ENCODE results near the gene CDH13.

The CDH13 gene

DNA sequence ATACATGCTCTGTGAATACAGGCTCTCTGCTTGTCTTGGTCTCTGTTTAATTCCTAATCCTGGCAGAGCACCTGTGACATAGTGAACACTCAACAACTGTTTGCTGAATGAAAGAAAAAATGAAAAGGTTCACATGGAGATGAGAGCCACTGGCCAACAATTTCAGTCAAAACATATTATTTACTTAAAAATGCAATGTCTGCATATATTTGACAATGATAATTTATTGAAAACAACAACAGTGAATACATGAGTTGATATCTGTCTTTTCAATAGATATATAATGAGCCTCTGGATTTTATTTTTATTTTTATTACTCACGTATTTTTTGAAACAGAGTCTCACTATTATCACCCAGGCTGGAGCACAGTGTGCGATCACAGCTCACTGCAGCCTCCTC, 136.6 kb downstream of the CDH13 start:
- intact Hi-C loops (cut with micrococcal nuclease), result no loop called here
- H3K27ac Mint-ChIP-seq, result no peak overlapping the region

DNA sequence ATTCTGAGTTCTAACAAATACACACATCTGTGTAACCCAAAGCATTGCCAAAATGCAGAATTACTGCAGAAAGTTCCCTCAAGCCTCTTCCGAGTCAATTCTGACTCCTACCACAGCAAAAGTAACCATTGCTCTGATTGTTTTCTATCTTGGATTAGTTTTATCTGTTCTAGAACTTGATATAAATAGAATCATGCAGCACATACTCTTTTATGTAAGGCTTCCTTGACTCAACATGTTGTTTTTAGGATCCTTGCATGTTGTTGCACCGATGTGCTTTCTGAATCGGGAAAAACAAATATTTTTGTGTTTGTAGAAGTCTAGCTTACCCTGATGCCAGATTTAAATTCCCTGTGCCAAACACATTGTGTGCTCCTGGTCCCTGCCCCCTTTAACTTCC, 140.4 kb downstream of the CDH13 start:
- intact Hi-C loops (cut with micrococcal nuclease), result no loop called here
- Mint-ChIP-seq H3K9me3 (no peaks in the 10 kb centered on the region), H3K4me1 (ENCODE audit: low read depth) (peaks cover 5% of the 10 kb centered on the region), H3K27me3 (peaks cover 6% of the 10 kb centered on the region), H3K4me3 (no peak overlapping the region), H3K36me3 (ENCODE audit: low read depth) (no peaks in the 10 kb centered on the region), H3K27ac (no peak overlapping the region)

More for the DNA sequence above, 136.6 kb downstream of the CDH13 start:
- Mint-ChIP-seq H3K27me3 (peaks cover 1% of the 10 kb centered on the region), H3K4me1 (ENCODE audit: low read depth) (peaks cover 5% of the 10 kb centered on the region), H3K4me3 (no peak overlapping the region), H3K36me3 (ENCODE audit: low read depth) (no peaks in the 10 kb centered on the region), H3K9me3 (no peaks in the 10 kb centered on the region)

DNA sequence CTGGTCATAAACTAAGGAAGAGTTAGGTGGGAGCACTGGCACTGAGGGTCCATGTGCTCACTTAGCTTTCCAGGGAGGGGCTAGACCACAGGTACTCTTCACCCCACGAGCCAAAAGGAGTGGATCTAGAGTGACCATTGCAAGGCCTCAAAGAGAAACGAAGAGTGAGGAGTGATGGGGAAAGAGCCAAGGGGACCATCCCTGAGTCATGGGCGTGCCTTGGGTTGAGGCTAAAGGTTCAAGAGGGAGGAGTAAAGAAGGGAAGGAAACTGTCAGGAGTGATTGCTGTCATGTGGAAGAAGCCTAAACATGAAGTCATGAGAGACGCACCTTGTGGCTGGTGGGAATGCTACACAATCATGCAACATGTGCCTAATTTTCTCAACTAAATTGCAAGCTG, 141.0 kb downstream of the CDH13 start:
- Mint-ChIP-seq H3K27ac (no peak overlapping the region), H3K9me3 (no peaks in the 10 kb centered on the region), H3K36me3 (ENCODE audit: low read depth) (no peaks in the 10 kb centered on the region), H3K27me3 (peaks cover 10% of the 10 kb centered on the region), H3K4me1 (ENCODE audit: low read depth) (no peaks in the 10 kb centered on the region), H3K4me3 (no peak overlapping the region)
- intact Hi-C loops (cut with micrococcal nuclease), result no loop called here

DNA sequence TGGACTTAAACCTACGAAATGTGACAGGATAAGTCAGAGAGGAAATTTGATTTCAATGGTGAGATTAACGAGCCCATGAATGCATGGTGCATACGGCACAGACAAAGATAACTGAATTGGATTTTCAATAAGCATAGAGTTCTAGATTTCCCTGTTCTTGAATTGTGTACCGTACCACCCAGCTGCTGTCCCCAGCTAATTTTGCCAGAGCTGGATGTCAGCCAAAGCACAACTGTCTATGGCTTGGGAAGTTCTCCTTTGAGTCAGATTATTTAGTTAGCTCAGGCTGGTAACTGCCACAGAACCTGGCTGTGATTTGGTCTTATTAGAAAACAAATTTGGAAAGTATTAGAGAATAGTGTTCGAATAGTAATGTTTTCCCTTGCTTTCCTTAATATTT, 143.1 kb downstream of the CDH13 start:
- no peaks in the 10 kb centered on the region for H3K9me3 Mint-ChIP-seq
- intact Hi-C loops (cut with micrococcal nuclease), result no loop called here
- H3K27ac Mint-ChIP-seq, result no peak overlapping the region
- H3K4me3 Mint-ChIP-seq, result no peak overlapping the region
- H3K36me3 Mint-ChIP-seq (ENCODE audit: low read depth), result no peaks in the 10 kb centered on the region
- H3K4me1 Mint-ChIP-seq (ENCODE audit: low read depth), result no peaks in the 10 kb centered on the region
- peaks cover 16% of the 10 kb centered on the region for H3K27me3 Mint-ChIP-seq

DNA sequence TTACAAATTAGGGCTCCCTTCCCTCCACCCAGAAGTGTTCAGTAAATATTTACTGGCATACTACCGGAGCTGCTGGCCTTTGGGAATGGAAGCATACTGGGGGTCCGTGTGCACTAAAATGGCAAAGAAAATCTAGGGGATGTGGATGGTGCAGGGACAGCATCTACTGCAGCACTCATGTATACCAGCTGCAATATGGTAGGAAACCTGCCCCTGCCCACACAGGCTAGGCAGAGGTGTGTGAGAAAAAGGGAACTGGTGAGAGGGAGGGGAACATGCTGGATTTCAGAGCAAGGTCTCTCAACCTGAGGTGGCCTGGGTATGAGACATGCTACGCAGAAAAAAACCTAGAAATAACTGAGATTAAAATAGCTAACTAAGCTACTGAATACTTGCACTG, 145.4 kb downstream of the CDH13 start:
- H3K27ac Mint-ChIP-seq, result no peak overlapping the region
- H3K4me3 Mint-ChIP-seq, result no peak overlapping the region
- H3K27me3 Mint-ChIP-seq, result peaks cover 16% of the 10 kb centered on the region
- intact Hi-C loops (cut with micrococcal nuclease), result no loop called here
- H3K36me3 Mint-ChIP-seq (ENCODE audit: low read depth), result no peaks in the 10 kb centered on the region
- no peaks in the 10 kb centered on the region for H3K9me3 Mint-ChIP-seq
- peaks cover 14% of the 10 kb centered on the region for H3K4me1 Mint-ChIP-seq (ENCODE audit: low read depth)

DNA sequence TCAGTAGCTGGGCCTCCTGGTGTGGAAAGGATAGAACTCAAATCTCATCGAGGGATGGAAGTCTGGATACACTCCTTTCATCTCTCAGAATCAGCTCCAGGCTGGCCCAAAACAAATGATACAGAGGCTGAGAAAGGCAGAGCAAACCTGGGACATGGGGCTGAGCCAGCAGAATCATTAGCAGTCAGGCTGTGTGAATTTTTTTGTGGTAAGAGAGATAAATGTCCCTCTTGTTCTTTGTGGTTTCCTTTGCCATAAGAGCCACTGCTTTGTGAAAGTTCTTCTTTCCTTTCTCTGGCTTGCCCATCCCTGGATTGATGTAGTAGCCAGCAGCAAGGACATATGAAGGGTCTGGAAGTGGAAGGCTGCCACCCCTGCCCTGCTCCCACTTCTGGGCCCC, 146.2 kb downstream of the CDH13 start:
- Mint-ChIP-seq H3K27me3 (peaks cover 17% of the 10 kb centered on the region), H3K9me3 (no peaks in the 10 kb centered on the region)

DNA sequence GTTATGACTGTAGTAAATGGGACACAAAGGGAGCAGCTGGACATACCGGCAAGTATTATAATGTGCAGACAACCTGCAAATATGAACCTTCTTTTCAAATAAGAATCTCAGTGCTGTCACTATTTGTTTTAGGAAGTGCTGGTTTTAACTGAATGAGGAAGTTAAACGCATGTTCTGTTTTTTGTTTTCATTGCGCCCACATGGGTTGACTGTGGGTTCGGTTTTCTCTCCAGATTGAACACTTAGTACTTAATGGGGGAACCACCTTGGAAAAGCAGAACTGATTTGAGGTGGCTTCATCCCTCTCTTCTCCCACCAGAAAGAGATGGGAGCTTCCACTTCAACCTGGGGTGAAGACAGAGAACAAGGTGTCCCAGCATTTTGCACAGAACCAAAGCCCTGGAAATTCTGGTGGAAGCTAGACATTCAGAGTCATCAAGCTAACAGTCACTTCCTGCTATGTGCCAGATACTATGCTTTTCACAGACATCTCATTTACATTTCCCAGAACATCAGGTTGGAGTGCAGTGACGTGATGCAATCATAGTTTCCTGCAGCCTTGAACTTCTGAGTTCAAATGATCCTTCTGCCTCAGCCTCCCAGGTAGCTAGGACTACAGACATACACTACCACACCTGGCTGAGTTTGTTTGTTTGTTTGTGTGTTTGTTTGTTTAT, 149.8 kb downstream of the CDH13 start:
- H3K27ac Mint-ChIP-seq, result no peak overlapping the region
- H3K4me3 Mint-ChIP-seq, result no peak overlapping the region
- H3K4me1 Mint-ChIP-seq (ENCODE audit: low read depth), result peaks cover 18% of the 10 kb centered on the region
- H3K36me3 Mint-ChIP-seq (ENCODE audit: low read depth), result no peaks in the 10 kb centered on the region
- peaks cover 21% of the 10 kb centered on the region for H3K27me3 Mint-ChIP-seq
- peaks cover 5% of the 10 kb centered on the region for H3K9me3 Mint-ChIP-seq
- intact Hi-C loops (cut with micrococcal nuclease), result no loop called here

More for the DNA sequence above, 146.2 kb downstream of the CDH13 start:
- Mint-ChIP-seq H3K27ac (no peak overlapping the region), H3K36me3 (ENCODE audit: low read depth) (no peaks in the 10 kb centered on the region), H3K4me1 (ENCODE audit: low read depth) (peaks cover 14% of the 10 kb centered on the region), H3K4me3 (no peak overlapping the region)
- intact Hi-C loops (cut with micrococcal nuclease), result no loop called here

DNA sequence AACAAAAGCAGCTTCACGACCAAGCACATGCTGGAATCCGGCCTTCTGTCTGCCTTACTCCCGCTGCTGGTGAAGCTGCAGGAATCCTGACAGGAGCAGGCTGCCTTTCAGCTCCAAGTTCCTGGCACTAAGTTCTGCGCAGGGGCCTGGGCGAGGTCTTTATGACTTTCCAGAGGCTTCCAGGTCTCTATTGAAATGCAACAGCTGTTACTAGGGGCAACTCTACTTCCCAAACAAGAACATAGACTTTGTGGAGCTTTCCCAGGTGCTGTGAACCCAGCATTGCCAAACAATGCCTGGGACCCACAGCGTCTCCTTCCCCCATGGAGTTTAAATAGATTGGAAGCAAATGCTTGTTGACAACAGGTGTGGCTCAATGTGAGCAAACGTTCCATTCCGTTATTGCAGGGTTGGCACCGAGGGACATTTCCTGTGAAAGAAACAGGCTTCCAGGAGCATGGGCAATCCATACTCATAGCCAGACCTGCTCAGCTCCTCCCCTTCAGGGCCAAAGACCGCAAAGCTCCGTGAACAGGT, 156.0 kb downstream of the CDH13 start:
- H3K27ac Mint-ChIP-seq, result no peak overlapping the region
- intact Hi-C loops (cut with micrococcal nuclease), result no loop called here
- peaks cover 11% of the 10 kb centered on the region for H3K4me1 Mint-ChIP-seq (ENCODE audit: low read depth)
- no peaks in the 10 kb centered on the region for H3K36me3 Mint-ChIP-seq (ENCODE audit: low read depth)
- peaks cover 7% of the 10 kb centered on the region for H3K27me3 Mint-ChIP-seq
- peaks cover 11% of the 10 kb centered on the region for H3K9me3 Mint-ChIP-seq
- H3K4me3 Mint-ChIP-seq, result no peak overlapping the region

DNA sequence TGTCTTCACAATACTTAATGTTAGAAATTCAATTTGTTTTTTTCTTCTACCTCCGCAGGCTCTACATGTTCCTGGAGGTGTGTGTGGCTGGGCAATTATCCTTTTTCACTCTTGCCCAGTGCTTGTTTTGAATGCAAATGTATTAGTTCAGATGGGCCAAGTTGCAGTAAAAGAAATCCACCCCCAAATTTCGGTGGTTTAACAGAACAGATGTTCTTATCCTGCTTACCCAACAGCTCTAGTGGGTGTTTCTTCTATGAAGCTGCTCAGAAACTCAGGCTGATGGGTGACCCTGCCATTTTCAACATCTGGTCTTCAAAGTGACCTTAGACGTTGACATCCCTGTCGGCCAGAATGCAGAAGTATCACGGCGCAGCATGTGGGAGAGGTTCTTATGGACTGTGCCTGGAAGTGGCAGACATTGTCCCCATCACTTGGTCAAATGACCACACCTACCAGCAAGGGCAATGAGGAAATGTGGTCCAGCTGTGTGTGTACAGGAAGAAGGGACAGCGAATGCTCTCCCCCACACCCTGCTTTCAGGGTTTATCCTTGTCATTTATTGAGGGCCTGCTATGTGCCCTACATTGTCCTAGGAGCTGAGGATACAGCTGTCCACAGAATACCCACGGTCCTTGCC, 157.3 kb downstream of the CDH13 start:
- intact Hi-C loops (cut with micrococcal nuclease), result no loop called here
- no peak overlapping the region for H3K27ac Mint-ChIP-seq
- H3K4me1 Mint-ChIP-seq (ENCODE audit: low read depth), result peaks cover 11% of the 10 kb centered on the region
- no peak overlapping the region for H3K4me3 Mint-ChIP-seq
- peaks cover 7% of the 10 kb centered on the region for H3K27me3 Mint-ChIP-seq
- H3K36me3 Mint-ChIP-seq (ENCODE audit: low read depth), result no peaks in the 10 kb centered on the region
- peaks cover 11% of the 10 kb centered on the region for H3K9me3 Mint-ChIP-seq

DNA sequence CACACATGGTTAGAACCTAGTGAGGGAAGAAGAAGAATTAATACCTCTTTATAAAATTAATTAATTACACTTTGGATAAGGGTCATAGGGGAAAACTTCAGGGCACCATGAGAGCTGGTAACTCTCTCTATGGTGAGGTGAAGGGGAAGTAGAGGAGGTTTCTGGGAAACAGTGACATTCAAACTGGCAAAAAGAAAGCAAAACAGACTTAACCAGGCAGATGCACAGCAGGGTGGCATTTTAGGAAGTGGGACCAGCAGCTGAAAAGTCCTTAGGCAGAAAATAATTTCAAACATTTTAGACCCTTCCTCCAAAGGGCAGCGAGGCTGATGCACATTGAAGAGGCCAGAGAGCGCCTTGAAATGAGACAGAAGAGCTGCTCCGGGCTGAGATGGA, 157.8 kb downstream of the CDH13 start:
- peaks cover 4% of the 10 kb centered on the region for H3K27me3 Mint-ChIP-seq
- peaks cover 11% of the 10 kb centered on the region for H3K4me1 Mint-ChIP-seq (ENCODE audit: low read depth)
- H3K27ac Mint-ChIP-seq, result no peak overlapping the region
- peaks cover 11% of the 10 kb centered on the region for H3K9me3 Mint-ChIP-seq
- intact Hi-C loops (cut with micrococcal nuclease), result no loop called here
- no peaks in the 10 kb centered on the region for H3K36me3 Mint-ChIP-seq (ENCODE audit: low read depth)
- no peak overlapping the region for H3K4me3 Mint-ChIP-seq

DNA sequence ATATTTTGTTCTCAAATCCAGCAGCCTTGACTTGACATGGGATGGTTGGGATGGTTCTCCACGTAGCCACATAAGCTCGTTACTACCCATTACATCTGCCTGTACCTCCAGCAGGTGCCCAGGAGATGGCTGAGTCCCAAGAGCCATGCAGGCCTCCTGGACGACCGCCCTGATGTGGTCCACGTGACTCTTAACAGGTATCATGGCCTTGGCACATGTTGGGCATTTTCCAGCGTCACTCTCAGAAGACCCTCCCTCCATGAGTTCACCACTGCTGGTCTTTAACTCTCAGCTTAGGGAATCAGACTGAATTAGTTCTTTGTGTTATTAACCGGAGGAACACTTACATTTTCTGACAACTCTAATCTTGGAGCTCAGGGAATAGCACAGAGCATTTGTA, 161.5 kb downstream of the CDH13 start:
- Mint-ChIP-seq H3K4me1 (ENCODE audit: low read depth) (no peaks in the 10 kb centered on the region), H3K4me3 (no peak overlapping the region), H3K36me3 (ENCODE audit: low read depth) (no peaks in the 10 kb centered on the region), H3K27ac (no peak overlapping the region), H3K27me3 (no peaks in the 10 kb centered on the region), H3K9me3 (no peaks in the 10 kb centered on the region)
- intact Hi-C loops (cut with micrococcal nuclease), result no loop called here

DNA sequence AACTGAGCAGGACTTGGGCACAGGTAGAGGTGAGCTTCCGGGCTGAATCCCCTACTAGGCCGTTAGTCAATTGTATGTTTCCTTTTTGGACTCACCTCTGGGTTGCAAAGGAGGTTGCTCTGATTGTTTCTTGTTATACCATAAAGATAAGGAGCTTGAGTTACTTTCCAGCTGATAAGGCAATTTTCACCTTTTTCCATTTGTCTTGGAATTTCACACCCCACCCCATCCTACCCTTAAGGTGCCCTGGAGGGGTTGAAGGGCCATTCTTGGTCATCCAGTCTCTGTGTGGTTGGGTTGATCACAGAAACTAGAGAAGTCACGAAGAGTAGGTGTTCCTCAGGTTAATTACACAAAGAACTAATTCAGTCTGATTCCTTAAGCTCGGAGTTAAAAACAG, 162.2 kb downstream of the CDH13 start:
- Mint-ChIP-seq H3K27ac (no peak overlapping the region), H3K27me3 (no peaks in the 10 kb centered on the region), H3K36me3 (ENCODE audit: low read depth) (no peaks in the 10 kb centered on the region), H3K9me3 (no peaks in the 10 kb centered on the region), H3K4me1 (ENCODE audit: low read depth) (no peaks in the 10 kb centered on the region), H3K4me3 (no peak overlapping the region)
- intact Hi-C loops (cut with micrococcal nuclease), result no loop called here

DNA sequence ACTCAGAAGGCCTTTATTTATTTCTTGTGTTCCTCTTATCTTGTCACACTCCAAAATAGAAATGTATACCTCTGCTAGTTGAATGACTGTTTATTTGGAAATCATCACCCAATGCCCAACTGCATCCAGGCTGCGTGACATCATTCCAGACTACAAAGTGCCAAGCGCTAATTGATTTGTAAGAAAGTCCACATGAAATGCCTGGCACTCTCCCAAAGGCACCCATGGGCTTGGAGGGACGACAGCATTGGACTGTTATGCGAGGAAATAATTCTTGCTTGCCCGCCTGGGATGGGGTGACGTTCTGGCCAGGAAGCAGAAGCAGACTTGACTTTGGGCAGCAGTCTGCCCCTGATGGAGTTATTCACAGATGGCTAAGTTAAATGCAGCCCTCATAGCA, 165.9 kb downstream of the CDH13 start:
- no peaks in the 10 kb centered on the region for H3K9me3 Mint-ChIP-seq
- H3K36me3 Mint-ChIP-seq (ENCODE audit: low read depth), result no peaks in the 10 kb centered on the region
- H3K4me1 Mint-ChIP-seq (ENCODE audit: low read depth), result no peaks in the 10 kb centered on the region
- H3K4me3 Mint-ChIP-seq, result no peak overlapping the region
- intact Hi-C loops (cut with micrococcal nuclease), result no loop called here
- no peak overlapping the region for H3K27ac Mint-ChIP-seq
- H3K27me3 Mint-ChIP-seq, result no peaks in the 10 kb centered on the region

DNA sequence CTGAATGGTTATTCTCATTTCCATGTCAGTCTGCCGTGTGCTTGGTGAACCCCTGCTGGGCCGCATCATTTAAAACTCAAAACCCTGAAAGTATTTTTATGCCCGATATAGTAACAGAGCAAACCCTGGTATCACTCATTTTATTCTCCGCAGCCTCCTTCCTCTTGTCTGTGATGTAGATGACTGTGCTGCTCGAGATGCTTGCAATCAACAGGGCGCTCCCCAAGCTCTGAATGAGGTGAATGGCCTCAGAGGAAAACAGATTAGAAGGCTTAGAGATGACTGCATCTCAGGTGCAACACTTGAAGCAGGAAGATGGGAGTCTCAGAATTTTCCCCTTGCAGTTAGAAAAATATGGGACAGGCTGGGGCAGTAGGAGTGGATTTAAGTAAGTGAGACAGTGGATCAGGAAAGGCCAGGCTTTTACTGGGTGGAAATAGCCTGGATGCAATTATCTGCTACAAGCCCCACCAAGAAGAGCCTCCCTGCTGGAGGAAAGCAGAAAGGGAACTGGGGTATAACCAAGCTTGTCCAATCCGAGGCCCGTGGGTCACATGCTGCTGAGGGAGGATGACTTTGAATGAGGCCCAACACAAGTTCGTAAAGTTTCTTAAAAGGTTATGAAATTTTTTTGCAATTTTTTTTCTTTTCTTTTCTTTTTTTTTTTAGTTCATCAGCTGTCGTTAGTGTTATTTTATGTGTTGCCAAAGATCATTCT, 166.9 kb downstream of the CDH13 start:
- H3K36me3 Mint-ChIP-seq (ENCODE audit: low read depth), result no peaks in the 10 kb centered on the region
- no peaks in the 10 kb centered on the region for H3K27me3 Mint-ChIP-seq
- H3K4me1 Mint-ChIP-seq (ENCODE audit: low read depth), result no peaks in the 10 kb centered on the region
- no peak overlapping the region for H3K27ac Mint-ChIP-seq
- no peak overlapping the region for H3K4me3 Mint-ChIP-seq
- intact Hi-C loops (cut with micrococcal nuclease), result no loop called here
- no peaks in the 10 kb centered on the region for H3K9me3 Mint-ChIP-seq
